GM18502 (cell line): ENCODE data around the gene SOCS6.
A peak's percentile ranks its signal among the peaks of the same experiment; 100 is the strongest.
"Not testable (repeated sequence)": the region's sequence is repeated elsewhere in the genome, so short reads cannot be mapped to it uniquely, and the experiment has no call there.

ENCODE experiments used
- ATAC-seq: cut with Tn5 transposase; IDR thresholded peaks from one replicate; pipeline ENCODE4 v1.9.1; 2021; ENCODE audit warnings: mild to moderate bottlenecking; ENCODE audit not compliant: unreplicated experiment, poor library complexity

Gene SOCS6

DNA sequence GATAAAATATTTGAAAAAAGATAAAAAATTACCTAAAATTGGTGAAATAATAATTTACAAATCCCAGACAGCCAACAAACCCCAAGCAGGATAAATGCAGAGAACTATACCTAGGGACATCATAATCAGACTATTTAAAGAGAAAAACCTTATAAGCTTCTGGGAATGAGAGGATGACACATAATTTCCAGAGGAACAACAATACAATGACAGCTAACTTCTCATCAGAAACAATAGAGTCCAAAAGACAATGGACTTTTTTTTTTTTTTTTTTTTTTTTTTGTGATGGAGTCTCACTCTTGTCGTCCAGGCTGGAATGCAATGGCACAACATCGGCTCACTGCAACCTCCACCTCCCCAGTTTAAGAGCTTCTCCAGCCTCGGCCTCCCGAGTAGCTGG is 65.2 kb downstream of the SOCS6 start:
- ATAC-seq: no peak

DNA sequence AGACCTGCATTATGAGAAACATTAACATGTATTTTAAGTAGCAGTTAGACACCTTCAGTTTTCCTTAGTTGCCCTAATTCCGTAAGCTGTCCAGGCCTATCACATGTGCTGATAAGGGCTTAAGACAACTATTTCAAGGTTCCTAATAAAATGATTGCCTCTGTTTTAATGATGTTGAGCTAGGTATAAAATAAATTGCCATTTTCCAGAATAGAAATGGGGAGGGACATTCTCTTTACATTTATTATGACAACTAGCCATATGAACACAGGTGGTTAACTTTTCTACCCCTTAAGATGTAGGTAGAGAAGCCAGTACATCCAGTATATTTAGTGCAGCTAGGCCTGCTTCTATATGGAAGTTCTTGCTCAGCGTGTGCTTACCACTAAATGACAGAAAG is 65.9 kb downstream of the SOCS6 start:
- ATAC-seq: no peak

- no peak for ATAC-seq
Measured at GRCh38 chr18:70355620-70356385, 67.0 kb downstream of the SOCS6 start.

GRCh38 chr18:70358105-70358406 is 69.2 kb downstream of the SOCS6 start:
- ATAC-seq: peak; percentile 94

DNA sequence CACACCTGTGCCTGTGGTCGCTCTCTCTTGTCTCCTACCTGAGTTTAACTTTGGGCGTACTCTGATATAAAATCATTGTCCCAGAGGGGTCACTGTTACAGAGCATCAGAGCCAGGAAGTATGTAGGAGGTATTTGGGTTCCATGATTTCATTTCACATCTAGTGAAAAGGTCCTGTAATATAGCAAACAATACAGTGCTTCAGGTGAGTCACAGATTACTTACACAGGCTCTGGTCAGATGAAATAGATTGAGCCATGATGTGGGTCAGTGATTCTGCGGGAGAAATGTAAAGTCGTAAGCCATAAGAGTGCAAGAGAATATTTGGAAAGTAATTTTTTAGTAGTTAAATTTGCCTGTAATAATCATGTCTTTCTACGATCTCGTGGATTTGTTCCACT is 70.2 kb downstream of the SOCS6 start:
- ATAC-seq: no peak

- ATAC-seq: no peak
Measured at GRCh38 chr18:70362258-70362657, 73.4 kb downstream of the SOCS6 start.

GRCh38 chr18:70363861-70364260 is 75.0 kb downstream of the SOCS6 start:
- ATAC-seq: no peak

DNA sequence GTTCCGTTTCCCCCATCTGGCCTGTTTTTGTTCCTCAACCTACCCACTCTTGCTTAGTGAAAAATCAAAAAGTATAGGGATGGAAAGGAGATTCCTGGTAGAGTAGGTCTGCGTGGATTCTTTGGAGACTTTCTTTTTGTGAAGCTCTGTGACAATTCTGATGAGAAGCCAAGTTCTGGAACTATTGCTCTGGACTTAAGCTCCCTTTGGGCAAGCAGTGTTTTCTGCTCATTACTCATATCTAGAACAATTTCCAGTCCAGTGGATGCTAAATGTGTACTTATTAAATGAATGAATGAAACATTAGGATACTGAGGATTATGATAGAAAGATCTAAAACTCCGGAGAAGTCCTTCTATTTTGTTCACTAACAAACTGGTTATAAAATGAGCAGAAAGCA is 76.5 kb downstream of the SOCS6 start:
- no peak for ATAC-seq

- ATAC-seq: no peak
Measured at GRCh38 chr18:70366174-70366573, 77.3 kb downstream of the SOCS6 start.

DNA sequence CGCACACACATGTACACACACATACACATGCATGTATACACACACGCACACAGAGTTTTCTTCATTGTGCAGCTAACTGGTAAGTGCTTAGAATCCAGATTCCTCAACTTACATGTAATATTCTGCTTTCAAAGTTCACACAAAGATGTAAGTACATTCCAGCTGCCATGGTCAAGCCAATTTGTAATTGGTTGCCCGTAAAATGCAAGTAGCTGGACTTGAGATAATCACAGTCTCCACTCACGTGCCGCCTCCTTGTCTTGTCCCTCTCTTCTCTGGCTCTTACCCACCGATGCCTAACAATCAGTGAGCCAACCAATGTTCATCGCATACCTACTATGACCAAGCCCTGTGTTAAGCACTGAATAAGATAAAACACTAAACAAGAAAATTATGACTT is 77.8 kb downstream of the SOCS6 start:
- ATAC-seq: no peak

- not testable (repeated sequence) for ATAC-seq
Measured at GRCh38 chr18:70367344-70367743, 78.5 kb downstream of the SOCS6 start.

GRCh38 chr18:70368903-70369302 is 80.1 kb downstream of the SOCS6 start:
- ATAC-seq: no peak

GRCh38 chr18:70370762-70371733 is 82.2 kb downstream of the SOCS6 start:
- ATAC-seq: no peak

GRCh38 chr18:70371908-70372307 is 83.1 kb downstream of the SOCS6 start:
- no peak for ATAC-seq

DNA sequence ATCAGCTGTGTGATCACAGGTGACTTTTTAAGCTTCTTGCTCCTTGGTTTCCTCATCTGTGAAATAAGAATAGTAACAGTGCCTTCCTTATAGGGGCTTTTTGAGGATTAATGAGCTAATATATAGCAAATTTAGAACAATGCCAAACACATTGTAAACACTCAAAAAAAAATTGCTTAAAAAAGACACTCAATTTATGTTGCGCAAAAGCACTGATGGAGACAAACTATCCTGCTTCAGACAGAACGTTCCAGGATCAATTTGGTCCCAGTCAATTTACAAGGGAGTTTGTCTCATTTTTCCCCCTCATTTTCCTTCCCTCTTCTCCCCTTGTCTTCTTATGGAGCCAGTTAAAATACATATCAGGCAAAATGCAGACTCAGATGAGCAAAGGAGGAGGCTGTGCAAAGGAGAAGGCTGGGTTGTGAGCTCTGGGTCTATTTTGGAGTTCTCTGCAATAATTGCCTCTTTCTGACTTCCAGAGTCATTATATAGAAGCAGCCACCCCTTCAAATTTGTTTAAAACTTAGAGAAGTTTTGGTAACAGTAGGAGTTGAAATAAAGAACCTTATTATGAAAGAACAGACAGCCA is 83.7 kb downstream of the SOCS6 start:
- no peak for ATAC-seq

GRCh38 chr18:70373042-70373519 is 84.2 kb downstream of the SOCS6 start:
- ATAC-seq: no peak

- no peak for ATAC-seq
Measured at GRCh38 chr18:70374154-70374553, 85.3 kb downstream of the SOCS6 start.

- ATAC-seq: no peak
Measured at GRCh38 chr18:70376137-70376913, 87.5 kb downstream of the SOCS6 start.

- ATAC-seq: no peak
Measured at GRCh38 chr18:70376914-70377258, 88.0 kb downstream of the SOCS6 start.

DNA sequence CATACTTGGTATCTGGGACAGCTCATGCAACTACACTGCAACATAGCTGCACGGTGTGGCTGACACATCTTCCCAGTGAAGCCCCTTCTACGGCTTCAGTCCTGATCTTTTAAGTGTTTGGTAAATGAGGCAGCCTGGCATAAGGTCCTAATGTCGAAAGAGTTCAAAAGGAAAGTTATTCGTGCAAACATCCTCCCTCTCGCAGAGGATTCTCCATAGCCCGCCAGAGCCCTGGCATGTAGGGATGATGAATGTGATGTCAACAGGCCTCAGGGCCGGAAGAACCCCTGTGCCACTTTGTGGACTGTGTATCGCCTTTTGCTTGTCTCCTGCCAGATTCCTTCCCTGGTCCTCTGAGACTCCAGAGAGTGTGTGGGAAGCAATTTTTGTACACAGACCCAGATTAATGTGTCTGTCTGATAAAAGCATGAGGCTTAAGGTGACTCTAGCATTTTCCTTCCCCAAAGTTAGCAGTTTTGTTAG is 88.5 kb downstream of the SOCS6 start:
- ATAC-seq: no peak
